BE2C (cell line): Measurements from ENCODE around the gene TGFBI.
A peak's percentile ranks its signal among the peaks of the same experiment; 100 is the strongest.

ENCODE experiments used
- DNase-seq: peaks from one replicate; pipeline ENCODE4 v3.0.0-alpha.2; 2020
- H3K27me3 ChIP-seq: fragments of 250-450 bp; sonication (Bioruptor Pico); 2 replicates; pipeline ENCODE4 v1.5.1; 2020; ENCODE audit warnings: mild to moderate bottlenecking
- H3K36me3 ChIP-seq: fragments of 250-450 bp; sonication (Bioruptor Pico); 2 replicates; pipeline ENCODE4 v1.5.1; 2020; ENCODE audit warnings: mild to moderate bottlenecking
- H3K4me1 ChIP-seq: fragments of 250-450 bp; sonication (Bioruptor Pico); 2 replicates; pipeline ENCODE4 v1.5.1; 2020
- H3K4me3 ChIP-seq: 2 replicates; pipeline ENCODE4 v1.5.1; 2011; ENCODE audit warnings: low read depth, low read length
- H3K9me3 ChIP-seq: fragments of 250-450 bp; sonication (Bioruptor Pico); 2 replicates; pipeline ENCODE4 v1.5.1; 2020
- CTCF ChIP-seq: IDR thresholded peaks from 2 replicates; pipeline ENCODE4 v1.5.1; 2012; ENCODE audit warnings: mild to moderate bottlenecking, low read depth, low read length

The TGFBI gene

GRCh38 chr5:136081217-136081591 lies 52.4 kb downstream of the TGFBI start:
- H3K4me1 ChIP-seq = no peaks in the 10 kb centered on the region; the same call in 1 of the 2 replicates
- no peak overlapping the region for H3K4me3 ChIP-seq
- H3K27me3 ChIP-seq = peaks cover 15% of the 10 kb centered on the region
- no peaks in the 10 kb centered on the region for H3K9me3 ChIP-seq
- DNase-seq = no peak
- no peak for TF ChIP-seq CTCF
- H3K36me3 ChIP-seq = no peaks in the 10 kb centered on the region

- Histone ChIP-seq H3K36me3 (no peaks in the 10 kb centered on the region), H3K4me1 (no peaks in the 10 kb centered on the region; the same call in 1 of the 2 replicates), H3K4me3 (no peak overlapping the region), H3K27me3 (peaks cover 15% of the 10 kb centered on the region), H3K9me3 (no peaks in the 10 kb centered on the region)
- DNase-seq = peak; percentile 88
- peak; percentile 94 for TF ChIP-seq CTCF
Measured at GRCh38 chr5:136082390-136083193, 53.8 kb downstream of the TGFBI start.

GRCh38 chr5:136084698-136085097 lies 55.9 kb downstream of the TGFBI start:
- no peak for DNase-seq
- TF ChIP-seq CTCF = no peak
- Histone ChIP-seq H3K27me3 (peaks cover 11% of the 10 kb centered on the region), H3K4me3 (no peak overlapping the region), H3K9me3 (no peaks in the 10 kb centered on the region), H3K36me3 (no peaks in the 10 kb centered on the region), H3K4me1 (no peaks in the 10 kb centered on the region; the same call in 1 of the 2 replicates)

- H3K4me3 ChIP-seq = no peak overlapping the region
- no peaks in the 10 kb centered on the region; the same call in 1 of the 2 replicates for H3K4me1 ChIP-seq
- TF ChIP-seq CTCF = no peak
- peaks cover 11% of the 10 kb centered on the region for H3K27me3 ChIP-seq
- H3K36me3 ChIP-seq = no peaks in the 10 kb centered on the region
- H3K9me3 ChIP-seq = no peaks in the 10 kb centered on the region
- no peak for DNase-seq
Measured at GRCh38 chr5:136086783-136087566, 58.2 kb downstream of the TGFBI start.

- H3K4me3 ChIP-seq = no peak overlapping the region
- H3K4me1 ChIP-seq = no peaks in the 10 kb centered on the region
- H3K9me3 ChIP-seq = no peaks in the 10 kb centered on the region
- TF ChIP-seq CTCF = no peak
- H3K27me3 ChIP-seq = peaks cover 14% of the 10 kb centered on the region
- H3K36me3 ChIP-seq = no peaks in the 10 kb centered on the region
- DNase-seq = no peak
Measured at GRCh38 chr5:136087961-136088871, 59.4 kb downstream of the TGFBI start.
